B cell (primary cell): ENCODE measurements around the gene SLC2A2. TPM values are rescaled to one million over a fixed set of nuclear protein-coding genes. Genes with fewer than 3 reads are reported as not detected.

Source experiments
- ATAC-seq: fragments of 200-7000 bp; cut with Tn5 transposase; one replicate; pipeline ENCODE4 v1.10.0; 2021; ENCODE audit warnings: low read depth, mild to moderate bottlenecking, moderate number of reproducible peaks, moderate library complexity
- CTCF ChIA-PET: fragments of 350-600 bp; sonication (Branson Sonifier 250); formaldehyde crosslinking; loops from one replicate; lab custom pipeline; 2021; ENCODE audit warnings: antibody characterized with exemption, inconsistent platforms; lab: Charles Lee
- POLR2A ChIA-PET: fragments of 350-600 bp; sonication (Branson Sonifier 250); formaldehyde crosslinking; loops from one replicate; lab custom pipeline; 2021; ENCODE audit warnings: antibody characterized with exemption; lab: Charles Lee
- DNase-seq: peaks from one replicate; pipeline ENCODE4 v3.0.0; 2013
- H2AFZ ChIP-seq: 2 replicates; pipeline ENCODE4 v1.6.1; 2012; ENCODE audit warnings: mild to moderate bottlenecking, low read depth, low read length; ENCODE audit not compliant: insufficient read depth, poor library complexity, severe bottlenecking
- H3K27ac ChIP-seq, 2 donors: 1 replicate in 1 of 2; 2 replicates in 1 of 2; pipeline ENCODE4 v1.5.1; 2012 to 2013; ENCODE audit warnings: low read length in 2 of 2, mild to moderate bottlenecking in 2 of 2, moderate library complexity in 1 of 2
- H3K27me3 ChIP-seq, 4 experiments: fragments of 200-600 bp in 1 of 4; sonication (generic) in 1 of 4; replicated peaks in 1 of 4; 1 replicate in 2 of 4; 2 replicates in 2 of 4; pipeline versions ENCODE4 v1.6.1 to v1.7.0; 2013 to 2016; ENCODE audit warnings: low read length in 3 of 4, mild to moderate bottlenecking in 2 of 4, mixed read lengths in 1 of 4, moderate library complexity in 1 of 4; ENCODE audit not compliant: insufficient read depth in 4 of 4, control insufficient read depth in 3 of 4; ENCODE audit errors: control extremely low read depth in 1 of 4
- H3K36me3 ChIP-seq, 2 experiments: replicated peaks in 1 of 2; 1 replicate in 1 of 2; 2 replicates in 1 of 2; pipeline versions ENCODE4 v1.6.1 to v1.7.1; 2013; ENCODE audit warnings: low read length in 1 of 2; ENCODE audit not compliant: insufficient read depth in 2 of 2, control insufficient read depth in 1 of 2; ENCODE audit errors: control extremely low read depth in 1 of 2, extremely low read depth in 1 of 2
- H3K4me1 ChIP-seq, 2 donors: fragments of 200-600 bp in 1 of 2; sonication (generic) in 1 of 2; 1 replicate in 1 of 2; 2 replicates in 1 of 2; pipeline versions ENCODE4 v1.5.1 to v1.6.1; 2013 to 2017; ENCODE audit warnings: low read length in 2 of 2; ENCODE audit not compliant: control insufficient read depth in 2 of 2, insufficient read depth in 2 of 2
- H3K4me2 ChIP-seq: replicated peaks from 2 replicates; pipeline ENCODE3; 2012; ENCODE audit warnings: mild to moderate bottlenecking, low read depth, low read length; ENCODE audit not compliant: poor library complexity, severe bottlenecking
- H3K4me3 ChIP-seq, 5 experiments: fragments of 200-600 bp in 1 of 5; sonication (generic) in 1 of 5; 1 replicate in 3 of 5; 2 replicates in 2 of 5; pipeline versions ENCODE4 v1.5.1 to v1.7.0; 2011 to 2016; ENCODE audit warnings: low read length in 4 of 5, mild to moderate bottlenecking in 4 of 5, low read depth in 2 of 5, control low read depth in 1 of 5, moderate library complexity in 1 of 5; ENCODE audit not compliant: insufficient read depth in 1 of 5; ENCODE audit errors: control extremely low read depth in 1 of 5, extremely low read depth in 1 of 5
- H3K79me2 ChIP-seq: fragments of 200-600 bp; sonication (generic); one replicate; pipeline ENCODE4 v1.6.0; 2016; ENCODE audit warnings: low read length; ENCODE audit not compliant: control insufficient read depth, insufficient read depth
- H3K9ac ChIP-seq: fragments of 200-600 bp; sonication (generic); 2 replicates; pipeline ENCODE4 v1.6.1; 2017; ENCODE audit warnings: mild to moderate bottlenecking, low read length, moderate library complexity
- H3K9me3 ChIP-seq, 3 donors: one replicate each; pipeline versions ENCODE4 v1.6.1 to v1.7.1; 2013; ENCODE audit warnings: low read length in 2 of 3; ENCODE audit not compliant: control insufficient read depth in 2 of 3, insufficient read depth in 1 of 3; ENCODE audit errors: control extremely low read depth in 1 of 3
- H4K20me1 ChIP-seq: 2 replicates; pipeline ENCODE4 v1.6.0; 2012; ENCODE audit warnings: mild to moderate bottlenecking, low read length; ENCODE audit not compliant: insufficient read depth, control insufficient read depth, poor library complexity, severe bottlenecking
- H3K27ac Mint-ChIP-seq: one replicate; pipeline ENCODE4 v1.8.0; 2021; ENCODE audit warnings: mixed read lengths
- H3K27me3 Mint-ChIP-seq: one replicate; pipeline ENCODE4 v1.8.0; 2021; ENCODE audit warnings: mixed read lengths
- H3K4me1 Mint-ChIP-seq: one replicate; pipeline ENCODE4 v1.8.0; 2021; ENCODE audit warnings: mixed read lengths
- H3K4me3 Mint-ChIP-seq: one replicate; pipeline ENCODE4 v1.8.0; 2021; ENCODE audit warnings: mixed read lengths
- H3K9me3 Mint-ChIP-seq: one replicate; pipeline ENCODE4 v1.8.0; 2022; ENCODE audit warnings: mixed read lengths; ENCODE audit not compliant: insufficient read depth
- CTCF ChIP-seq: fragments of 200-600 bp; IDR thresholded peaks from one replicate; pipeline ENCODE4 v1.8.0; 2022; ENCODE audit warnings: antibody characterized with exemption, mild to moderate bottlenecking
- EZH2 ChIP-seq: IDR thresholded peaks from 2 replicates; pipeline ENCODE4 v1.6.1; 2012; ENCODE audit warnings: borderline replicate concordance, low read depth, mild to moderate bottlenecking, moderate library complexity, low read length; ENCODE audit not compliant: insufficient read depth, poor library complexity, severe bottlenecking
- WGBS: methylation state at CpG from one replicate; pipeline ENCODE4 v1.1.5; 2013; ENCODE audit warnings: missing lambda C conversion rate; ENCODE audit not compliant: insufficient coverage; 5-methylcytosine and 5-hydroxymethylcytosine counted together
- intact Hi-C: fragments of 100-400 bp; cut with micrococcal nuclease; formaldehyde crosslinking; loops from one replicate; pipeline ENCODE4 v1.10.0; 2022
- polyA plus RNA-seq: library from polyadenylated mRNA; depleted of rRNA; stranded (reverse); fragments of >200 nt; gene quantifications from 2 replicates; pipeline ENCODE4 v1.2.3, GENCODE V29; 2012
- total RNA-seq, 2 donors: library from RNA; stranded (reverse); fragments of 120-200 nt in 1 of 2; gene quantifications; 1 replicate in 1 of 2; 2 replicates in 1 of 2; pipeline versions ENCODE4 v1.2.3 to v1.2.4, GENCODE V29; 2013 to 2022

Gene SLC2A2
- total and polyA plus RNA-seq, 2 donors (not counting 1 experiment from before 2014, with no cell fraction given): not detected

DNA sequence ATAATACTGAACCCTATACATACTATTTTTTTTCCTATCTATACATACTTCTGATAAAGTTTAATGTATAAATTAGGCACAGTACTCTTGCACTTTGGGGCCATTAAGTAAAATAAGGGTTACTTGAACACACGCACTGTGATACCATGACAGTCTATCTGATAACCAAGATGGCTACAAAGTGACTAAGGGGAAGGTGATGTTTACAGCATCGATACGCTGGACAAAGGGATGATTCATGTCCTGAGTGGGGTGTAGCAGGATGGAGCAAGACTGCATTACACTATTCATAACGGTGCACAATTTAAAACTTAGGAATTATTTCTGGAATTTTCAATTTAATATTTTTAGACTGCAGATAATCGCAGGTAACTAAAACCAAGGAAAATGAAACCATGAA is 30.0 kb upstream of the SLC2A2 start:
- H3K9me3 ChIP-seq: no peaks in the 10 kb centered on the region
- H4K20me1 ChIP-seq: no peaks in the 10 kb centered on the region
- no peaks in the 10 kb centered on the region for H3K4me1 Mint-ChIP-seq
- no peak overlapping the region for H3K4me3 ChIP-seq
- H3K79me2 ChIP-seq: no peaks in the 10 kb centered on the region
- H3K9me3 Mint-ChIP-seq: no peaks in the 10 kb centered on the region
- H3K27me3 ChIP-seq: no peaks in the 10 kb centered on the region
- DNase-seq (no peak), ATAC-seq (no peak)
- H3K4me1 ChIP-seq: no peaks in the 10 kb centered on the region
- H3K27me3 Mint-ChIP-seq: peaks cover 8% of the 10 kb centered on the region
- H3K27ac Mint-ChIP-seq: no peak overlapping the region
- intact Hi-C loops: no loop called here
- no peak overlapping the region for H3K4me3 Mint-ChIP-seq
- H2AFZ ChIP-seq: no peak overlapping the region
- H3K9ac ChIP-seq: no peak overlapping the region
- ChIA-PET POLR2A (no interaction called here), CTCF (no interaction called here)
- 96% methylated on average over 3 of the region's 5 CpGs for WGBS
- no peak for TF ChIP-seq EZH2
- H3K27ac ChIP-seq: no peak overlapping the region
- H3K4me2 ChIP-seq: no peak overlapping the region
- no peaks in the 10 kb centered on the region for H3K36me3 ChIP-seq

GRCh38 chr3:171055336-171056178 is 29.0 kb upstream of the SLC2A2 start:
- no peak overlapping the region for H2AFZ ChIP-seq
- H3K4me3 ChIP-seq: no peak overlapping the region
- TF ChIP-seq CTCF (no peak), EZH2 (no peak)
- DNase-seq (no peak), ATAC-seq (no peak)
- no peaks in the 10 kb centered on the region for H3K9me3 Mint-ChIP-seq
- H3K36me3 ChIP-seq: no peaks in the 10 kb centered on the region
- H3K9me3 ChIP-seq: no peaks in the 10 kb centered on the region
- H3K27me3 ChIP-seq: no peaks in the 10 kb centered on the region
- H3K4me1 ChIP-seq: no peaks in the 10 kb centered on the region
- ChIA-PET CTCF (interaction anchor here (0.7 to 0.8 kb wide), 2 partner anchors 511 to 1387 kb away, joined by 3 to 5 read pairs; no protein-coding TSS in a partner anchor), POLR2A (no interaction called here)
- H3K9ac ChIP-seq: no peak overlapping the region
- WGBS: 94% methylated on average over 2 of the region's 4 CpGs
- no peak overlapping the region for H3K27ac ChIP-seq
- H3K79me2 ChIP-seq: no peaks in the 10 kb centered on the region
- no peaks in the 10 kb centered on the region for H4K20me1 ChIP-seq
- no peak overlapping the region for H3K27ac Mint-ChIP-seq
- peaks cover 8% of the 10 kb centered on the region for H3K27me3 Mint-ChIP-seq
- no peaks in the 10 kb centered on the region for H3K4me1 Mint-ChIP-seq
- intact Hi-C loops: no loop called here
- no peak overlapping the region for H3K4me3 Mint-ChIP-seq
- H3K4me2 ChIP-seq: no peak overlapping the region
